Endodermal cell (in vitro differentiated cells): Measurements from ENCODE around the gene ST6GAL1. TPM values are rescaled to one million over a fixed set of nuclear protein-coding genes. Genes with fewer than 3 reads are reported as not detected.
A peak's percentile ranks its signal among the peaks of the same experiment; 100 is the strongest.
"Not testable (repeated sequence)": the region's sequence is repeated elsewhere in the genome, so short reads cannot be mapped to it uniquely, and the experiment has no call there.

ENCODE experiments used
- DNase-seq: peaks from one replicate; pipeline ENCODE4 v3.0.0-alpha.2; 2017
- H3K27ac ChIP-seq: 2 replicates; pipeline ENCODE4 v1.5.1; 2013; ENCODE audit warnings: mild to moderate bottlenecking, low read depth, low read length, moderate library complexity
- H3K27me3 ChIP-seq: 2 replicates; pipeline ENCODE4 v1.6.1; 2013; ENCODE audit warnings: mild to moderate bottlenecking, low read length, moderate library complexity; ENCODE audit not compliant: insufficient read depth, control insufficient read depth, poor library complexity, severe bottlenecking
- H3K36me3 ChIP-seq: 2 replicates; pipeline ENCODE4 v1.7.0; 2013; ENCODE audit warnings: mild to moderate bottlenecking, low read length, moderate library complexity; ENCODE audit not compliant: control insufficient read depth, insufficient read depth
- H3K4me1 ChIP-seq: one replicate; pipeline ENCODE4 v1.7.0; 2013; ENCODE audit warnings: low read length; ENCODE audit not compliant: control insufficient read depth, insufficient read depth
- H3K4me3 ChIP-seq: 2 replicates; pipeline ENCODE4 v1.5.1; 2013; ENCODE audit warnings: mild to moderate bottlenecking, low read length, moderate library complexity
- H3K9ac ChIP-seq: 2 replicates; pipeline ENCODE4 v1.6.1; 2013; ENCODE audit warnings: mild to moderate bottlenecking, low read length, moderate library complexity; ENCODE audit not compliant: poor library complexity, severe bottlenecking; ENCODE audit errors: extremely low read depth
- H3K9me3 ChIP-seq: 2 replicates; pipeline ENCODE4 v1.6.1; 2013; ENCODE audit warnings: mild to moderate bottlenecking, low read length, moderate library complexity; ENCODE audit not compliant: control insufficient read depth
- H3K27ac Mint-ChIP-seq: 2 replicates; pipeline ENCODE4 v1.8.0; 2020; ENCODE audit warnings: mixed read lengths
- H3K27me3 Mint-ChIP-seq: 2 replicates; pipeline ENCODE4 v1.8.0; 2021; ENCODE audit warnings: mild to moderate bottlenecking, mixed read lengths; ENCODE audit not compliant: insufficient read depth
- H3K36me3 Mint-ChIP-seq: 2 replicates; pipeline ENCODE4 v1.8.0; 2020; ENCODE audit warnings: low read depth, mixed read lengths
- H3K4me1 Mint-ChIP-seq: 2 replicates; pipeline ENCODE4 v1.8.0; 2020; ENCODE audit warnings: mixed read lengths
- H3K4me3 Mint-ChIP-seq: 2 replicates; pipeline ENCODE4 v1.8.0; 2020; ENCODE audit warnings: mild to moderate bottlenecking, moderate library complexity, mixed read lengths
- H3K9me3 Mint-ChIP-seq: 2 replicates; pipeline ENCODE4 v1.8.0; 2020; ENCODE audit warnings: mild to moderate bottlenecking, mixed read lengths
- CTCF ChIP-seq: fragments of 200-600 bp; sonication (generic); conservative IDR thresholded peaks from 2 replicates; pipeline ENCODE4 v1.5.0; 2021; ENCODE audit warnings: antibody characterized with exemption, mild to moderate bottlenecking
- WGBS, 2 experiments: methylation state at CpG; one replicate each; pipeline versions ENCODE4 v1.1.5 to v1.1.7; 2013; ENCODE audit warnings: missing lambda C conversion rate in 2 of 2, mixed read lengths in 1 of 2; ENCODE audit not compliant: insufficient coverage in 1 of 2, insufficient read length in 1 of 2; 5-methylcytosine and 5-hydroxymethylcytosine counted together
- total RNA-seq, 2 donors: library from RNA; stranded (reverse); fragmentation: NEBNext Ultra II Directional in 1 of 2; extraction: Animal tissue kit (Norgen Biotek cat#: 25700) in 1 of 2; gene quantifications; 2 replicates in 1 of 2; 3 replicates in 1 of 2; pipeline ENCODE4 v1.2.1, GENCODE V29; 2021

The ST6GAL1 gene
- total RNA-seq, 2 donors from 2014 or later = 79.3 to 82.4 TPM

DNA sequence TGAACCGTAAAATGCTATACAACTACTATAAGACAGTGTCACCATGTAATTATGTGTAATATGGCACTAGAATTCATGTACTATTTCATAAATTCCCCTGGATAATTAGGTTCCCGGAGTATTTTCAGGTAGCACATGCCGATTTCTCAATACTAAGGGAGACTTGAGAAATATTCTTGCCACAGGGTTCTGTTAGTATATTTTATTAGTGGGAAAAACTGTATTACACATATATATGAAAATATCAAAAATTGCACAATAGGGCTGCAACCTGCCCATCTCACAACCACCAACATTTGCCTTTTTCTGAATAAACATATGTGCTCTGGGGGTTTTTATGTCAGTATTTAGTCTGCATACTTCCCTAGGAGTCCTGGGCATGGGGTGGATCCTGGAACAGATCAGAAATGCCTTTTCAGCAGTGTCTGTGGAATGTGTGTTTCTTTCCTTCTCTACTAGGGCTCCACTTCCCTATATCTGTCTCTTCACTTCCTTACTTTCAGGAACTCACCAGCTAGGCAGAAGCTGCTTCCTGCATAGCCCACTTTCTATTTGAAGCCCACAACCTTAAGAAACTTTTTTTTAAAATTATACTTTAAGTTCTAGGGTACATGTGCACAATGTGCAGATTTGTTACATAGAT, 121.5 kb downstream of the ST6GAL1 start:
- no peak for TF ChIP-seq CTCF

DNA sequence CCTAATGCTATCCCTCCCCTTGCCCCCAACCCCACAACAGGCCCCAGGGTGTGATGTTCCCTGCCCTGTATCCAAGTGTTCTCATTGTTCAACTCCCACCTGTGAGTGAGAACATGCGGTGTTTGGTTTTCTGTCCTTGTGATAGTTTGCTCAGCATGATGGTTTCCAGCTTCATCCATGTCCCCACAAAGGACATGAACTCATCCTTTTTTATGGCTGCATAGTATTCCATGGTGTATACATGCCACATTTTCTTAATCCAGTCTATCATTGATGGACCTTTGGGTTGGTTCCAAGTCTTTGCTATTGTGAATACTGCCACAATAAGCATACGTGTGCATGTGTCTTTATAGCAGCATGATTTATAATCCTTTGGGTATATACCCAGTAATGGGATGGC, 122.1 kb downstream of the ST6GAL1 start:
- H3K4me1 ChIP-seq, H3K27me3 Mint-ChIP-seq, H3K4me3 Mint-ChIP-seq, H3K4me3 ChIP-seq, H3K9ac ChIP-seq, H3K27me3 ChIP-seq, H3K27ac Mint-ChIP-seq, H3K4me1 Mint-ChIP-seq, DNase-seq, H3K27ac ChIP-seq: not testable (repeated sequence)
- peaks cover 90% of the 10 kb centered on the region for H3K36me3 Mint-ChIP-seq
- H3K9me3 Mint-ChIP-seq = peaks cover 58% of the 10 kb centered on the region
- H3K36me3 ChIP-seq = peaks cover 47% of the 10 kb centered on the region
- WGBS, 2 experiments = 88 to 90% methylated on average over 1 to 2 of the region's 2 CpGs
- peaks cover 45% of the 10 kb centered on the region for H3K9me3 ChIP-seq

More for the DNA sequence above, 121.5 kb downstream of the ST6GAL1 start:
- H3K27ac ChIP-seq = no peak overlapping the region
- Mint-ChIP-seq H3K27ac (no peak overlapping the region), H3K4me3 (no peak overlapping the region), H3K36me3 (peaks cover 90% of the 10 kb centered on the region), H3K4me1 (no peaks in the 10 kb centered on the region), H3K27me3 (no peaks in the 10 kb centered on the region), H3K9me3 (peaks cover 52% of the 10 kb centered on the region)
- H3K36me3 ChIP-seq = peaks cover 45% of the 10 kb centered on the region
- no peaks in the 10 kb centered on the region for H3K27me3 ChIP-seq
- 80 to 95% methylated on average over 1 to 3 of the region's 3 CpGs for WGBS, 2 experiments
- no peak overlapping the region for H3K4me3 ChIP-seq
- no peaks in the 10 kb centered on the region for H3K4me1 ChIP-seq
- H3K9me3 ChIP-seq = peaks cover 39% of the 10 kb centered on the region
- DNase-seq = peak; percentile 4
- H3K9ac ChIP-seq = no peak overlapping the region

- not testable (repeated sequence) for DNase-seq, H3K27me3 Mint-ChIP-seq, H3K27ac Mint-ChIP-seq, H3K4me3 Mint-ChIP-seq, H3K27ac ChIP-seq, H3K4me1 ChIP-seq, H3K4me3 ChIP-seq, H3K4me1 Mint-ChIP-seq, H3K9ac ChIP-seq, H3K27me3 ChIP-seq
- Histone ChIP-seq H3K36me3 (peaks cover 56% of the 10 kb centered on the region), H3K9me3 (peaks cover 65% of the 10 kb centered on the region)
- Mint-ChIP-seq H3K9me3 (peaks cover 77% of the 10 kb centered on the region), H3K36me3 (peaks cover 97% of the 10 kb centered on the region)
- WGBS, 2 experiments = 92 to 93% methylated on average over 2 of the region's 2 CpGs
Measured at GRCh38 chr3:187054433-187054832, 124.1 kb downstream of the ST6GAL1 start.

DNA sequence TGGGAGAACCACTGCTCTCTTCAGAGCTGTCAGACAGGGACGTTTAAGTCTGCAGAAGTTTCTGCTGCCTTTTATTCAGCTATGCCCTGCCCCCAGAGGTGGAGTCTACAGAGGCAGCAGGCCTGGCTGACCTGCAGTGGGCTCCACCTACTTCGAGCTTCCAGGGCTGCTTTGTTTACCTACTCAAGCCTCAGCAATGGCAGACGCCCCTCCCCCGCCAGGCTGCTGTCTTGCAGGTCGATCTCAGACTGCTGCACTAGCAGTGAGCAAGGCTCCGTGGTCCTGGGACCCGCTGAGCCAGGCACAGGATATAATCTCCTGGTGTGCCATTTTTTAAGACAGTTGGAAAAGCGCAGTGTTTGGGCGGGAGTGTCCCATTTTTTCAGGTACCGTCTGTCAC, 127.5 kb downstream of the ST6GAL1 start:
- not testable (repeated sequence) for H3K4me3 Mint-ChIP-seq, H3K9ac ChIP-seq, H3K27me3 Mint-ChIP-seq, H3K27ac ChIP-seq, H3K27ac Mint-ChIP-seq, H3K27me3 ChIP-seq, H3K4me1 Mint-ChIP-seq, H3K4me1 ChIP-seq
- peak overlapping the region; percentile 45 for H3K4me3 ChIP-seq
- H3K9me3 ChIP-seq = peaks cover 57% of the 10 kb centered on the region
- H3K9me3 Mint-ChIP-seq = peaks cover 64% of the 10 kb centered on the region
- H3K36me3 ChIP-seq = peaks cover 57% of the 10 kb centered on the region
- DNase-seq = peak; percentile 63
- WGBS, 2 experiments = 84 to 87% methylated on average over 9 to 10 of the region's 10 CpGs
- H3K36me3 Mint-ChIP-seq = peaks cover 92% of the 10 kb centered on the region
